Right cardiac atrium (tissue), 5 donors: Measurements from ENCODE around the gene LRRTM4. TPM values are rescaled to one million over a fixed set of nuclear protein-coding genes. Genes with fewer than 3 reads are reported as not detected.
"Not testable (repeated sequence)": the region's sequence is repeated elsewhere in the genome, so short reads cannot be mapped to it uniquely, and the experiment has no call there.

Source experiments
- ATAC-seq, 2 donors: fragments of 200-7000 bp; cut with Tn5 transposase; one replicate each; pipeline versions ENCODE4 v1.8.0 to v1.9.1; 2020; ENCODE audit warnings: moderate library complexity in 2 of 2, mild to moderate bottlenecking in 1 of 2
- DNase-seq, 3 donors: peaks; one replicate each; pipeline ENCODE4 v3.0.0-alpha.2; 2020
- H3K27ac ChIP-seq: one replicate; pipeline ENCODE4 v1.5.1; 2013; ENCODE audit warnings: mild to moderate bottlenecking, low read length, control low read depth, moderate library complexity
- H3K27me3 ChIP-seq: one replicate; pipeline ENCODE4 v1.6.1; 2013; ENCODE audit not compliant: control insufficient read depth, insufficient read depth
- H3K4me1 ChIP-seq: one replicate; pipeline ENCODE4 v1.6.1; 2013; ENCODE audit warnings: low read length; ENCODE audit not compliant: control insufficient read depth, insufficient read depth
- H3K4me3 ChIP-seq: one replicate; pipeline ENCODE4 v1.5.1; 2013; ENCODE audit warnings: low read length, control low read depth
- H3K9me3 ChIP-seq: one replicate; pipeline ENCODE4 v1.6.1; 2013; ENCODE audit warnings: low read length; ENCODE audit not compliant: control insufficient read depth
- WGBS: extraction: QIAGEN DNeasy Blood & Tissue Kit; methylation state at CpG from one replicate; pipeline ENCODE4 v1.1.7; 2013; 5-methylcytosine and 5-hydroxymethylcytosine counted together
- intact Hi-C, 4 donors: fragments of 100-400 bp; cut with DNase I; formaldehyde crosslinking; loops; one replicate each; pipeline versions ENCODE4 v1.11.0 to v1.14.0; 2022 to 2023
- polyA plus RNA-seq: library from polyadenylated mRNA; stranded (reverse); fragments of 200-250 nt; gene quantifications from one replicate; pipeline ENCODE4 v1.2.3, GENCODE V29; 2013
- total RNA-seq, 4 donors: library from RNA; stranded (reverse); fragmentation: NEBNext Ultra II Directional; extraction: Animal tissue kit (Norgen Biotek cat#: 25700); gene quantifications; one replicate each; pipeline ENCODE4 v1.2.1, GENCODE V29; 2021
- donor health status: healthy with polysubstance abuse.
- donor health status: DM: no; HTN: yes; CAD: no.
- donor health status: DM: no; HTN: no; CAD: no.
- donor health status: DM: no; HTN: yes; CAD: no; lungs with severe emphysema.
- donor health status: DM: yes; HTN: yes; CAD: no.

LRRTM4 gene
- total and polyA plus RNA-seq, 5 donors: 0.09 to 1.0 (median 0.59) TPM

DNA sequence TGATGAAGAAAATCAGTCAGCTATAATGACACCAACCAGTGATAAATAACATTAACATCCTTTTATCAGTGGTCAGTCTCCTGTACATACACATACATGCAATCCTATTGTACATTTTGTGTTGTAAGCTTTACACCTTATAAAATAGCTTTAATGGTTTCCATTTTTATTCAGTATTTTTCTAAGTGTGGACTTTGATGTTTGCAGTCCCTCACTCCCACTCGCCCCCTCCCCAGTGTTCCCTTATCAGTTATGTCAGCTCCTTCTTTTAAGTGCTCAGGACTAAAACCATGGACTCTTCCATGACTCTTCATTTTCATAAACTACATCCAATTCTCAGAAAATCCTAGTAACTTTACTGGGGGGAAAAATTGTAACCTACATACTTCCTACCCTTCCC, 713.0 kb downstream of the LRRTM4 start:
- intact Hi-C loops: no loop called here
- Histone ChIP-seq H3K9me3 (no peaks in the 10 kb centered on the region), H3K27me3 (no peaks in the 10 kb centered on the region), H3K4me1 (no peaks in the 10 kb centered on the region), H3K4me3 (no peak overlapping the region), H3K27ac (no peak overlapping the region)
- DNase-seq (no peak), ATAC-seq (no peak)
- whole genome bisulfite sequencing: 57% methylated on average over 1 of the region's 1 CpG

DNA sequence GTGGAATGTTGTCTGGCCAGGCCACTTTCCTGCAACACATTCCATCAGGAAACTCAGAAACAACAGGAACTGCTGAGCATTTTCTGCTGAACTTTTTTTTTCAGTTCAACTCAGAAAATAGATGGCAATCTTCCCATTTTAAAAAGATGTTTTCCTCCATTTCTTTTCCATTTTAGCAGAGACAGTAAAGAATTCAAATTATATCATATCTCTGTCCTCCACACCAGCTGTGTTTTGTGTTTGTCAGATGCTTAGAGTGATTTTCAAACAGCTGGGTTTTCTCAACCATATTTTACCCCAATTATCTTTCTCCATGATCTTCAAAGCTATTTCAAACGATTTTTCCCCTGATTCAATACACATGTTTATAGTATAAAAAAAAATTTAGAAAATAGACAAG, 713.4 kb downstream of the LRRTM4 start:
- ATAC-seq (no peak), DNase-seq (no peak)
- Histone ChIP-seq H3K9me3 (no peaks in the 10 kb centered on the region), H3K27me3 (no peaks in the 10 kb centered on the region), H3K4me3 (no peak overlapping the region), H3K4me1 (no peaks in the 10 kb centered on the region), H3K27ac (no peak overlapping the region)
- 4% methylated on average over 1 of the region's 1 CpG for WGBS
- intact Hi-C loops: no loop called here

DNA sequence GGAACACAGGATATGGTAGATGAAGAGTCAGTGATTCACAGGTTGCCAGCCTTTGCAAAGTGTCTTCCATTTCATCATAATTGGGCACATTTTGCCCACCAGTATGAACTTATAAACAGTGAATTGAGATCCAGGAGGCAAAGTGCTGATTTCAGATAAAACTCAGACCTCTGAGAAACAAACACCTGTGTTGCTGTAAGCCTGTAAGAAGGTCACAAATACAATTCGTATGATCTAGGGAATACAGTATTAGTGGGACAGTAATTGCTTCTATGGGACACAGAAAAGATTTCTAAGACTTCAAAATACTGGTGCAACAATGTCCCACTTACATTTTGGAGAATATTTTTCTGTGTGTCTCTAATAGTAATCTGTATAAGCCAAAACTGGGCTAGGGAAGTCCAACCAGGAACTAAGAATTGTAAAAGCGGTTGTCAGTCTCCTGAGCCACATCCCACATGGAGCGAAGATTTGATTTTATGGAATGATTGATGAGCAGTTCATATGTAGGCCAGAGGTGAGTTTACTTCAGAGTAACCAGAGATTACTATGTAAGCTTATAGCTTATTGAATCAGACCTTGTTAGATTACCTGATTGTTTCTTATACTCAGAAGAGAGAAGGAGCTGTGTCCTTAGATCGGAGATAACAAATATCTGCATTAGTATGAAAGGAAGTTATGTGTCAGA, 728.4 kb downstream of the LRRTM4 start:
- 81% methylated on average over 4 of the region's 4 CpGs for WGBS
- H3K4me3 ChIP-seq: no peak overlapping the region
- no peak for ATAC-seq
- no peaks in the 10 kb centered on the region for H3K27me3 ChIP-seq
- intact Hi-C loops: no loop called here
- H3K27ac ChIP-seq: no peak overlapping the region
- no peaks in the 10 kb centered on the region for H3K9me3 ChIP-seq
- no peak for DNase-seq
- H3K4me1 ChIP-seq: no peaks in the 10 kb centered on the region

DNA sequence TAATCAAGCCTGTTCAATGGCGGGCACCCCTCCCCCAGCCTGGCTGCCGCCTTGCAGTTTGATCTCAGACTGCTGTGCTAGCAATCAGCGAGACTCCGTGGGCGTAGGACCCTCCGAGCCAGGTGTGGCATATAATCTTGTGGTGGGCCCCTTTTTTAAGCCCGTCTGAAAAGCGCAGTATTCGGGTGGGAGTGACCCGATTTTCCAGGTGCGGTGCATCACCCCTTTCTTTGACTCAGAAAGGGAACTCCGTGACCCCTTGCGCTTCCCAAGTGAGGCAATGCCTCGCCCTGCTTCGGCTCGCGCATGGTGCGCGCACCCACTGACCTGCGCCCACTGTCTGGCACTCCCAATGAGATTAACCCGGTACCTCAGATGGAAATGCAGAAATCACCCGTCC, 740.9 kb downstream of the LRRTM4 start:
- H3K27ac ChIP-seq, H3K27me3 ChIP-seq, ATAC-seq, H3K4me3 ChIP-seq, H3K9me3 ChIP-seq, H3K4me1 ChIP-seq, intact Hi-C loops: not testable (repeated sequence)
- 88% methylated on average over 22 of the region's 22 CpGs for WGBS
- DNase-seq: peak in 1 of 3 donors; percentile 12

DNA sequence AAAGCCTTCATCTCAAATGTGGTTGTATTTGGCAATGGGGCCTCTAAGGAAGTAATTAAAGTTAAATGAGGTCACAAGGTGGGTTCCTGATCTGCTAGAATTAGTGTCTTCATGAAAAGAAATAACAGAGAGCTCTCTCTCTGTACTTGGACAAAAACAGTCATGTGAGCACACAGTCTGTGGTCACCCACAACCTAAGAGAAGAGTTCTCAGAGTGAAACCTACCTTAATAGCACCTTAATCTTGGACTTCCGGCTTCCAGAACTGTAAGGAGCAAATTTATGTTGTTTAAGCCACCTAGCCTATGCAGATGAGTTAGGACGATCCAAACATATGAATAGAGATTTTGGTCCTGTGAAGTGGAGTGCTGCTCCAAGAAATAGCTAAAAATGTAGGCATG, 758.9 kb downstream of the LRRTM4 start:
- WGBS: 78% methylated on average over 2 of the region's 2 CpGs
- Histone ChIP-seq H3K4me1 (no peaks in the 10 kb centered on the region), H3K4me3 (no peak overlapping the region), H3K27ac (no peak overlapping the region), H3K9me3 (no peaks in the 10 kb centered on the region), H3K27me3 (no peaks in the 10 kb centered on the region)
- intact Hi-C loops: no loop called here
- no peak for ATAC-seq
- DNase-seq: no peak

DNA sequence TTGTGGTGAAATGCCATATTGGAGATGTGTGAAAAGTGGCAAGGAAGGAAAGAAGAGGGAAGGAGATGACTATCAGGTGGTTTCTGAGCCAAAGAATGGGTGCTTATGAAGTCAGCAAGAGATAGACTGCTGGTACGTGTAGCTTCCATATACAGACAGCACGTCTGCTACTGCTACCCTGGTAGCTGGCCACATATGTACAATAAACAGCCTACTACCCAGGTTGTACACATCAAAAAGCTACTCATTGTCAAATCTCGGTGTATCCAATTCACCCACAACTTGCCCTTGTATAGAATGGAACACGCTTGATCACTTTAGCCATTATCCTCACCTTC, 761.8 kb downstream of the LRRTM4 start:
- Histone ChIP-seq H3K27me3 (no peaks in the 10 kb centered on the region), H3K9me3 (no peaks in the 10 kb centered on the region), H3K27ac (no peak overlapping the region), H3K4me1 (no peaks in the 10 kb centered on the region), H3K4me3 (no peak overlapping the region)
- ATAC-seq: no peak
- intact Hi-C loops: no loop called here
- DNase-seq: no peak
- WGBS: 78% methylated on average over 4 of the region's 4 CpGs

DNA sequence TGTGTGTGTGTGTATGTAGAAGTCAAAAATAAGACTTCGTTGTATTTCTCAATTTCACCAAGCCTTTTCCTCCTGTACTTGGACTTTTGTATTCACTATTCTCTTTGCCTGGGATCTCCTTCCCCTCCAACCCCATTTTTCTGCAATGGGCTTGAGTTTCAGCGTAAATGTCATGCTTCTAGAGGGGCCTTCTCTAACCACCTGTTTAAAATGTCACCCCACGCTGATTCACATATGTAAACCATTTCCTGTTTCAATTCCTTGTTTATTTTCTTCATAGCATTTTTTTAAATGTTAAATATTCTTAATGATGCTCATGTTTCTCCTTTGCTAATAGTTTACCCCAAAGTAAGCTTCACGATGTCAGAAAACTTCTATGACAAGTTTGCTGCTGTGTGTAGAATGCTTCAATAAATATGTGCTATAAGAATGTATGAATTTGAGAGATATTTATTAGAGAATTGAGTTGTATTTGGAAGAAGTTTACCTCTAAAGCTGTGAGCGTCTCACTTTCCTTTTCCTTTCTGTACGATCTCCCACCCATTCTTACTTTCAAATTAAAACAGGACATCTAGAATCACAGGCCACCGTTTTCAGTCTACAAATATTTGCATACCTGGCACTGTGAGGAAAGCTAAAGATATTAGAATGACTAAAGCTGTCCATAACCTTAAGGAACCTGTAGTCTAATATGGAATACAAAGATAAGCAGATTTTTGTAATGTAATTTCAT, 762.4 kb downstream of the LRRTM4 start:
- no peaks in the 10 kb centered on the region for H3K4me1 ChIP-seq
- no peak overlapping the region for H3K4me3 ChIP-seq
- H3K27me3 ChIP-seq: no peaks in the 10 kb centered on the region
- ATAC-seq (no peak), DNase-seq (no peak)
- intact Hi-C loops: no loop called here
- H3K27ac ChIP-seq: no peak overlapping the region
- H3K9me3 ChIP-seq: no peaks in the 10 kb centered on the region
- WGBS: 77% methylated on average over 7 of the region's 7 CpGs

DNA sequence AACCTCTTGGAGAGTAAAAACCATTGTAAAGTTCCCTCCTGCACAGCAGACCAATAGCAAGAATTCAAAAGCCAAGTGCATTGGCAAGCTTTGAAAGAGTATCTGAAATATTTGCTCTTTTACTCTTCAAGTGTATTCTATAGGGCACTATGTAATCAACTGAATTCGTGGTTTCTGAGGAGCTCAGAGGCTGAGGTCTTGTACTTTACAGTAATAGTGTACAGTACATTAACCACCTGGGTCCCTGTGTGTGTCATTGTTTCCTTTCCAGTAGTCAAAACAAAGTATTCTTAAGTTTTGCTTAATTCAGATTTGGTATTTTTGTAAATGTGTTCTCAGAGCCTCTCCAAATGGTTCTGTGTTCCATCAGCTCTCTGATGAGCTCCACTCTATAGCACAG, 769.7 kb downstream of the LRRTM4 start:
- ATAC-seq (no peak), DNase-seq (no peak)
- H3K27me3 ChIP-seq: no peaks in the 10 kb centered on the region
- no peak overlapping the region for H3K4me3 ChIP-seq
- H3K9me3 ChIP-seq: no peaks in the 10 kb centered on the region
- no peaks in the 10 kb centered on the region for H3K4me1 ChIP-seq
- intact Hi-C loops: no loop called here
- WGBS: 40% methylated on average over 1 of the region's 1 CpG
- no peak overlapping the region for H3K27ac ChIP-seq

DNA sequence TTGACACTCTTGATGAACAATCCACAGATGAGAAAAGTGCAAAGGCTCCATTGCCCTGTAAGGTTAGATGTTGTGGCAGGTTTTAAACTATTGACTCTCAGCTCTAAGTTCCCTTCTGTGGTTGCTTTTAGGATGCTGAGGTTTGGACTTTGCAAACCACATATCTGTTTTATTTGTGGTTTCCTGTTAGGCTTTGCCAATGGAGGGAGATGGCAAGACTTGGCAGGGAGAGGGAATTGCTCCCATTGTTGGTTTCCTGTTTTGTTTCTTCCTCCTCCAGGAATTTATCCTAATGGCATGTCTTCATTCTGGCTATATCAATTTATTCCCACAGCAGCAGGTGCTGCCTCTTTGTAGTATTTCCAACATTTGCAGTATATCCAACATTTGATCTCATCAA, 772.3 kb downstream of the LRRTM4 start:
- intact Hi-C loops: no loop called here
- ATAC-seq (no peak), DNase-seq (no peak)
- H3K4me3 ChIP-seq: no peak overlapping the region
- no peaks in the 10 kb centered on the region for H3K27me3 ChIP-seq
- no peaks in the 10 kb centered on the region for H3K4me1 ChIP-seq
- no peak overlapping the region for H3K27ac ChIP-seq
- H3K9me3 ChIP-seq: no peaks in the 10 kb centered on the region

DNA sequence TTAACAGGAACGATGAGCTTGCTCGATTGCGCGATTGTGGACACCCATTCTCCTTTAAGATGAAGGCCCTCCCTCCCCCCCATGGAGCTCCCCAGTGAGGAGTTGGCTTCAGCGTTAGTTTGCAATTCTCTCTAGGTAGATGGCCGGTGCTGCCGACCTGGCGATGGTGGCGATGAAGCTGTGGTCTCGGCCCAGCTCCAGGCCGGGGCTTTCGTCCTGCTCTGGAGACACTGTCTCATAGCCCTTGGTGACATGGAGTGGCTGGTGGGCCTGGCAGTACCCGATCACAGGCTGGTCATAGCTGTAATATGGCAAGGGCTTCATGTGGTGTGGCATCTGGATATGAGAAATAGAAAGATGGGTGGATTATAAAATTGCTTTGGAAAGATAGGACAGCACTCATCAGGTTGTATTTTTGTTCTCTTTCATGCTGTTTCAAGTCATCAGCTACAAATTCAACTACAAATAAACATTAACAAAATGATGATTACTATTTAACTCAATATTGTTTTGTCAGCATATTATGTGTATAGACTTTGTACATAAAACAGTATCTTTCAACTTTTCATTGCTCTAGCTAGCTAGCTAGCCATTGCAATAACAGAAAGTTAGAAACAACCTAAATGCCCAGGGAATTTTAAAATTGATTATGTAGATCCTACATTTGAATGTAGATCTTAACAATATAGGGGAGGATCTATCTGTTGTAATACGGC, 773.4 kb downstream of the LRRTM4 start:
- H3K4me1 ChIP-seq: no peaks in the 10 kb centered on the region
- no peaks in the 10 kb centered on the region for H3K9me3 ChIP-seq
- WGBS: 90% methylated on average over 14 of the region's 14 CpGs
- ATAC-seq: no peak
- no peaks in the 10 kb centered on the region for H3K27me3 ChIP-seq
- intact Hi-C loops: no loop called here
- DNase-seq: no peak
- H3K4me3 ChIP-seq: no peak overlapping the region
- no peak overlapping the region for H3K27ac ChIP-seq

DNA sequence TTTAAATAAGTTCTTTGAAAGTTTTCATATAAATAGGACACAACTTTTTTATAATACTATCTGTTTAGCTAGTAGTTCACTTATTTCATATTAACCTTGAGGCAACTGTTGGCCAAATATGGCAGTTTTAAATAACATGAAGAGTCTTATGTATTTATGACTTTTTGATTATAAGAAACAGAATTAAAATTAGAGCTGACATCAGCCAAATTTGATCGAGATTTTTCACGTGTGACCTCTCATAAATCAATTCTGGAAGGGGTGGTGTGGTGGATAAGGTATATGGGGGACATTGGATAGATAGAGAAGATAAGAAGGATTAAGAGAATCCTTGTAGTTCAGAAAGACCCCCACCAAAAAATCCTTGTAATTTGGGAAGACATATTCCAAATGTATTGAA, 776.6 kb downstream of the LRRTM4 start:
- ATAC-seq: no peak
- 90% methylated on average over 2 of the region's 2 CpGs for WGBS
- H3K4me1 ChIP-seq: no peaks in the 10 kb centered on the region
- intact Hi-C loops: no loop called here
- no peaks in the 10 kb centered on the region for H3K27me3 ChIP-seq
- DNase-seq: no peak
- H3K9me3 ChIP-seq: no peaks in the 10 kb centered on the region
- no peak overlapping the region for H3K27ac ChIP-seq
- H3K4me3 ChIP-seq: no peak overlapping the region
